ENCODE results near the gene HDAC8.
"Not testable (repeated sequence)": the region's sequence is repeated elsewhere in the genome, so short reads cannot be mapped to it uniquely, and the experiment has no call there.

The HDAC8 gene

DNA sequence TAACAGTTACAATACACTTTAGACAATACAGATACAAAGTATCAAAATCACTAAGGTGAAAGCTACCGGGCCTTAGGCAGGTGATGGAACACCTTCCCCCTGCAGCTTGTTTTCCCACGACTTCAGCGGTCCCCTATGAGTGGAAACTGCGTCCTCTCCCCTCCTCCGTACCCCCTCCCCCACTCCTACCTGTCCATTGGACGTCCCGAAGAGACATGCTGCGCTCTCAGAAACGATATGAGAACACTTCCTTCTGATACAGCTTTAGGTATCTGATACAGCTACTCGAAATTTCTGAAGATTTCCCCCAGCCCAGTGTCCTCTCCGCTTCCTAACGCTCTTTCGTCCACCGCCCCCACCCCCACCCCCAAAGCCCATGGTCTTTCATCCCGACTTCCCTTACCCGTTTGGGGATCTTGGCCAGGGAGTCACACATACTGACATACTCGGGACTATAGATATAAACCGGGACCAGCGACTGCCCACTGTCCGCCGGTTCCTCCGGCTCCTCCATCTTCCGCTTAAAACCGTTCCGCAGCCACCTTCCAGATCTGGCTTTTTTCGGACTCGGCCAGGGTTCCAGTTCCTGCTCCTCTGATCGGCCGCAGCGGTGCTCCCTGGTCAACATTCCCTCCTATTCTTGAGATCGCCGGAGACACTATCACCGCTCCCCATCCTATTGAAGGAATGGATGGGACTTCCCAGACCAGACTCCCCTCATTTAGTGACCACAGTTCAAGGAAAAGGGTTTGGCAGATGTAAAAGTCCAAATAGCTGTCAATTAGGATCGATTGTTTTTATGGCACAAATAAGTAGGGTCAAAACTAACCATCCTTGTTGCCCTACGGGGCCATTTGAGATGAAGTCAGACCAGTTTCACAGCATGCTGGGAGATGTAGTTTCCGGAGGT, at the start of gene HDAC8:
HDAC8 (minus strand) TSS at position 596 of the 910 bp plus-strand sequence; CDS start at position 514, 82 bp downstream.
- DNase-seq = peak; percentile 25 to 45

DNA sequence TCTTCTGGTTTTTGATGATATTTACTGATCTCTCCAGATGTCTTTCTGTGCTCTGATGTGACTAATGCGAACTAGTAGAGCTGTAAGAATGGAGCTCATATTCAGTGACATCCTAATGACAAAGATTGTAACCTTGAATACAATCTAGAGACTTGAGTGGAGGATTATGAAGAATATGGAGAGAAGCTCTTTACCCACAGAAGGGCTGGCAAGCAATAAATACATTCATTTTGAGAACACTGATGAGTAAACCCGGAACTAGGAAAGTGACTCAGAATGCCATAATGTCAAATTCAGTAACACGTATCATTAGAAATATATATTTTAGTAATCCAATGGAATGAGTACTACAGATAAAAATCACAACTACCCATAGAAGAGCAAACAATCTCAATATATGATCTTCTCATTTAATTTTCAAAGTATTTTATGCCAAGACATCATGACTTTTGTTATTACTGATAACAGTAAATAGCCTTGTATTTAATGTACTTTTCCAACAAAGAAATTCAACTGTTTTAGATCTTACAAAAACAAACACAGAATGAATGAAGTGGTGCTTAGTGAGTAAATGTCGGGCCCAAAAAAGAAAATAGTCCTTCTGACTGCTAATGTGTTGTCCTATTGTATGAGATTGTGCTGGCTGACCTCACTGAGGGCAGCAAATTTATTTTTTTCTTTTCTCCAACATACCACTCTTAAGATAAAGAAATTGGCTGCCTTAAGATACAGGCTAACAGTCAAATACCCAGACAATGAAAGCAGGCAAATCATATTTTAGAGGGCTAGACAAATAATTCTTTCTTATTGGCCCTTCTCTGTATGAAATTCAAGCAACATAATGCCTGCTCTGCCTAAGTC, 49.2 kb upstream of the HDAC8 start:
- no peak for DNase-seq

DNA sequence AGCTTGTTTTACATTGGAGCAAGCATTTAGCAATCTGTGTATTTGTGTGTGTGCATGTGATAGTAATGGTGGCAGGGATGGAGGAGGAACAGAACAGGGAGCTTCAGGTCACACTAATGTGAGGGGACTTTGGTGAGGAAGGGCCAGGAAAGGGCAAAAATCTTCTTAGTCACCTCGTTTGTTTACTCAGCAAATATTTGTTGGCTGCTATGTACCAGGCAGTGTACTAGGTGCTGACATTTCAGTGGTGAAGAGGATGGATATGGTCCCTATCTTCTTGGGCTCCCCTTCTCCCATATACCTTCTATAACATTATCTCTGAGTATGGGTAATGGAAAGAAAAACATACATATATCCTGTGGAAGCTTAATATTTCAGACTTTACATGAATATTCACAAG, 48.5 kb upstream of the HDAC8 start:
- DNase-seq = no peak

DNA sequence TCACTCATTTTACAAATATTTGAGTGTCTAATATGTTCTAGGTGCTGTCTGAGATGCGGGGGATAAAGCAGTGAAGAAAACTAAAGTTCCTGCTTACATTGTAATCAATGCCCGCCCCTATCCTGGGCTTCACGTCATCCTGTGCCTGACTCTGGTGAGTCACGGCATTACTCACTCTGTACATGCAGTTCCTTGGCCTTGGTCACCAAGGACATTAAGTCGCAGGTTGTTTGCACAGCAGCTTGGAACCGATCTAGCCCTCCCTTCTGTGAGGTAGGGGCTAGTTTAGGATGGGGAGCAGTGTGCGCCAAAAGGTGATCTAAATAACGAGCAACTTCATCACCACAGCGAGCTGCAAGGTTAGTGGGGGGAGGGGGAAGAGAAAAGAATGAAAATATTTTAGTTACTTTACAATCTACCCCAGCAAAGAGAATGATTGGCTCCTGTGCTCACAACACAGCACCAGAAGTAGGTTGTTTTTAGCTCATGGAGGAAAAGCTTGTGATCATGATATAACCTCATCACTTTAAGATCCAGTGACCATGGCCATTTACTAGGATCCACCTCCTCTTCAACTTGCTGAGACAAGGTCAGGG, 48.0 kb upstream of the HDAC8 start:
- peak; percentile 2 to 6 for DNase-seq

DNA sequence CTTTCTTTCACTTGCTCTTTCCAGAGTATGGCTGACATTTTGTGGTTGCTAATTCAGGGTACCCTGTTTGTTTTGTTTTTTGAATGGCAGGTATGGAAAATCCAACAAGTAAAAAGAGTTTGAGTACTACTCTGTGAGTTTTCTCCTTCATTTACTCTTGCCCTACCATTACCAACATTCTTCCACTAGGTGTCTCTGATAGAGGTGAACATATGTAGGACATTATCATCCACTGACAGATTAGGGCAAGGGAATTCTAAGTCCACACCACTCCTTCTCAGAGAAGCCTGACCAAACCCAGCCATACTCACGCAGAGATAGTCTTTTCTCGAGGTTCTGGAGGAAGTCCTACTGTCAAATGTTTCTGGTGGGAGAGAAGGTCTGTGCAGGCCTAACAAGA, 36.7 kb upstream of the HDAC8 start:
- DNase-seq = no peak

DNA sequence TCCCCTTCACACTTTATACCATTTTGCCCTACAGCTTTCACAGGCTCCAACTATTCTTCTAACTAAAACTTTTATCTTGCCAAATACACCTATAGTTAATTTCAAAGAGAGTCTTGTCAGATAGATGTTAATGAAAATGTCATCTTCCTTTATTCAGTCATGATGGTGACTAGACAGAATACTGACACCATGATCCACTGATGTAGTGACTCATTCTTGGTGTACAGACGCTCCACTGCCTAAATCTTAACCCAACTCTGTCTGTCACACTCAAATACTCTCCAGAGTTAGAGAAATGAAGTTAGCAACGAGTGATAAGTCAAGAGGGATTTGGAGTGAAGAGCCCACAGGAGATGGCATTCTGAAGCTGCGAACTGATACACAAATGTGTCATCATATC, 32.1 kb upstream of the HDAC8 start:
- no peak for DNase-seq

DNA sequence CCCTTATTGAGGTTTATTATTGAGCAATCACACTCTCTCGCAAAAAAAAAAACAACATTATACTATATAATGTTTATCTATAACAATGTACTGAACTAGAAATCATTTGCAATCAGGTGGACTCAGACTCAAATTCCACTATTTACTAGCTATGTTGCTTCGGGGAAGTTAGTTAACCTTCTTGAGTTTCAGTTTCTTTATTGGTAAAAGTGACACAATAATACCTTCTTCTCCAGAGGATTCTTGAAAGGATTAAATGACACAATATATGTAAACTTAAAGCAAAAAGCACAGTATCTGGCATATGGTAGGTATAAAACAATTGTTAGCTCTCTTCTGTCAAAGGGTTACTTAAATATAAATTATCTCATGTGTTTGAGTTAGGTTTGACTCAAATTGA, 31.5 kb upstream of the HDAC8 start:
- no peak for DNase-seq

DNA sequence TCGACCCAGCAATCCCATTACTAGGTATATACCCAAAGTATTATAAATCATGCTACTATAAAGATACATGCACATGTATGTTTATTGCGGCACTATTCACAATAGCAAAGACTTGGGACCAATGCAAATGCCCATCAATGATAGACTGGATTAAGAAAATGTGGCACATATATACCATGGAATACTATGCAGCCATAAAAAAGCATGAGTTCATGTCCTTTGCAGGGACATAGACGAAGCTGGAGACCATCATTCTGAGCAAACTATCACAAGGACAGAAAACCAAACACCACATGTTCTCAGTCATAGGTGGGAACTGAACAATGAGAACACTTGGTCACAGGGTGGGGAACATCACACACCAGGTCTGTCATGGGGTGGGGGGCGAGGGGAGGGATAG, 18.4 kb upstream of the HDAC8 start:
- not testable (repeated sequence) for DNase-seq

DNA sequence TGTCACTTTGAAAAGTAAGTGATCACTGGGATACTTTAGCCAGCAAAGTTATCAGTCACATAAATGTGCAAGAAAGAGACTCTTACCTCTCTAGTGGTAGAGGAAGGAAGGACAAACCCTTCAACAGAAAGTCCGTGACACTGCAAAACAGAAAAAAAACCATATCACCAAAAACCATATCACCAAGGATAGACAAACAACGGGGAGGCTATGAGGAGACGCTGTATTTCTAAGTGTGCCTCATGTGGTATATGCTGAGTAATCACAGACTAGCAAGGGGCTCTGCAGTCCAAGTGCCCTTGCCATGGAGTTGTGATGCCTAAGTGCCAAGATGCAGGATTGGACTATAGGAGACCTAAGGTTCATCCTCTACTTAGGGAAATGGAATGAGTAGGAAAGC, 11.5 kb upstream of the HDAC8 start:
- DNase-seq = no peak

DNA sequence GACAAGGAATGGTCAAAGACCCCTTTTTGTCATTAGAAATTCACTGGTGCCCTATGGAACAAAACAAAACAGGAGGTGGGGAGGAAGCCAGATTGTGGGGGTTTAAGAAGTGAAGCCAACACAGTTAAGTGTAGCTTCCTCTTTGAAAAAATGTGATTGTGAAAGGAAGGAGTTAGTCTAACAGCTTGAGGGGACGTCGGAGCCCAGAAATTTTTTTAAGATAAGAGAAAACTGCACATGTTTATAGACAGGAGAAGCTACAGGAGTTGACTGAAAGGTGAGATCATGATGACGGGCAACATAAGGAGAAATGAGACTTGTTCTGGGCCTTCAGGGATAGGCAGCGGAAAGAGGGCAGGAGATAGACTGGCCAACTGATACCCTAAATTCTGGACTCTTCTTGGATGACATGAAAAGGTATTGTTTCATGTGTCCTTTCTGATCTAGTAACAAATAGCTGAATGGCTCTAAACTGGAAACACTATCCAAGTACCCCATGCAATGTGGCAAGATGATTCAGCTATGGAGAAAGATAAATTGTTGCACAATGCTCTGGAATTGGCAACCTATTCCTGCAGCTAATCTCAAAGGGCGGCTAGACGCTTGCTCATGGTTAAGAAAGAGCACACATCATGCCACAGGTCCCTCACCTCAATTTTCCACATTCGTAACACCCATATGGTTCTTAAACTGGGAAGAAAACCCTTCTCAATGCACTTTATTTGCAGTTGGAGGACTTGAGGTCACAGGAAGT, 3.7 kb upstream of the HDAC8 start:
- DNase-seq = no peak

DNA sequence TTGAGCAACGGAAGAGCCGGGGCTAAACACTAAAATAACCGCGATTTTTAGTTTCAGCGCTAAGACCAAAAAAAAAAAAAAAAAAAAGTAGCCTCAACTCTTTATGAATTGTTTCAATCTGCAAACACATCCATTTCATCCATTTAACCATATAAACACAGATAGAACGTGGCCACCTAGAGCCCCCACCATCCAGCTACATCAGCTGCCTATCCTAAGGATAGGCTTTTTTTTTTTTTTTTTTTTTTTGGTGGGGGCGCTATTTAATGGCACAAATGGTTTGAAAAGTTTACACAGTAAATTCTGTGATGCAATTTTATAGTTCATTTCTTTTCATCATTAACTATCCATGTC, 492 bp upstream of the HDAC8 start:
- no peak for DNase-seq

DNA sequence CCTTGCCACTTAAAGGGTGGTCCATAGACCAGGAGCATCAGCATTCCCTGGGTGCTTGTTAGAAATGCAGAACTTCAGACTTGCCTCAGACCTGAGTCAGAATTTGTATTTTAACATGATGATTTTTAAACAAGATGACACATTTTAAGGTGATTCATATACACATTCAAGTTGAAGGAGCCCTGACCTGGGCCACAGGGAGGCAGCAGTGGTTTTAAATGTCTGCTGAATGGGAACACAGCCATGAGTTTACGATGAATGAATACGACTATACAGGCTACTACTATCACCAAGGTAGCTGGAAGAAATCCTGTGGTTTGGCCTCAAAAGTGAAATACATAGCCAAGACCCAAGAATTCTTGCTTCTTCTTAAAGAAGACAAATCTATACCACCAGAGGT, 2.9 kb downstream of the HDAC8 start:
- DNase-seq = no peak

DNA sequence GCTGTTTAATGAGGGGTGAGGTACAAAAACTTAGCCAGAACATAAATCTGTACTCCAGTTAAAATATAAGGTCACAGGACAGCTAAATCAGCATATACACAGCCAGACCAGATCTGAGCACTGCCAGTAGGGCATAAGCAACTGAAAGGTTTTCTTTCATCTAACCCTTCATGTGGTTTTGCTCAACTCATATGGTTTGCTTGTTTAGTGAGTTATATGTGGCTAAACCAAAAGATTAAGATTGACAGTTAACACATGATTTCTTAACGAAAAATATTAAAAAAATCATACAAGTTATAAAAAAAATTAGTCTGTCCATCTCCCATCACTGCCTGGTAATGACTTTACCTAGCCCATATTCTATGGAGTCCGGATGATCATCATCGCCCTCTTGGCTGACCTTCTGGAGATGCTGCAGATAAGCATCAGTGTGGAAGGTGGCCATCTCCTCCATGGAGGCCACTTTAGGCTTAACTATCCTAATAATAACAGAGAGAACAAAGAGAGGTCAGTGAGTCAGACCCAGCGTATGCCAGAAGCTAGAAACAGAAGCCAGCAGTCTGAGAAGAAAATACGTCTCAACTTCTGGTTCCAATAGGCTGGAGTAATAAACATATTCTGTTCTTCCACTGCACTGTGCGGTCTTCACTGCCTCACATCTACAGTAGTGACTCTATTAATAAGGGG, 4.1 kb downstream of the HDAC8 start:
- DNase-seq = no peak

DNA sequence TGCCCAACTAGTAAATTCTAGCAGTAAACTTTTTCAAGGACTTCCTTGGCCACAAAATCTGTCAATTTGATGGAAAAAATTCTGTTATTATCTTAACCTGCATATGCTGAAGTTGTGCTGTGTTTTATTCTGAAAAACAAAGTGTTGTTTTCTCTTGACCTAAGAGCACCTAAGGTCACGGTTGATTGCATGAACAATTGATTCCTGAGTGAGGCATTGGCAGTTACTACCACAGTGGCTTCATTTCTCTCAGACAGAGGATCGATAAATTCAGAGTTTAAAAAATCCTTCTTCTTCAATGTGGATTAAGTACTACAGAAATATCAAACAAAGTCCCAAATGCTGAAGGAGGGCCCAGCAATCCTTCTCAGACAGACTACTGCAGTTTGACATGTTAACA, 6.2 kb downstream of the HDAC8 start:
- no peak for DNase-seq

DNA sequence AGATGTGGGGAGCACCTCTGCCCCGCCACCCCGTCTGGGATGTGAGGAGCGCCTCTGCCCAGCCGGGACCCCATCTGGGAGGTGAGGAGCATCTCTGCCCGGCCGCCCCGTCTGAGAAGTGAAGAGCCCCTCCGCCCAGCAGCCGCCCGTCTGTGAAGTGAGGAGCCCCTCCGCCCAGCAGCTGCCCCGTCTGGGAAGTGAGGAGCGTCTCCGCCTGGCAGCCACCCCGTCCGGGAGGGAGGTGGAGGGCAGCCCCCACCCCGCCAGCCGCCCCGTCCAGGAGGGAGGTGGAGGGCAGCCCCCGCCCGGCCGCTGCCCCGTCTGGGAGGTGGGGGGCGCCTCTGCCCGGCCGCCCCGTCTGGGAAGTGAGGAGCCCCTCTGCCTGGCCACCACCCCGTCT, 13.0 kb downstream of the HDAC8 start:
- not testable (repeated sequence) for DNase-seq

DNA sequence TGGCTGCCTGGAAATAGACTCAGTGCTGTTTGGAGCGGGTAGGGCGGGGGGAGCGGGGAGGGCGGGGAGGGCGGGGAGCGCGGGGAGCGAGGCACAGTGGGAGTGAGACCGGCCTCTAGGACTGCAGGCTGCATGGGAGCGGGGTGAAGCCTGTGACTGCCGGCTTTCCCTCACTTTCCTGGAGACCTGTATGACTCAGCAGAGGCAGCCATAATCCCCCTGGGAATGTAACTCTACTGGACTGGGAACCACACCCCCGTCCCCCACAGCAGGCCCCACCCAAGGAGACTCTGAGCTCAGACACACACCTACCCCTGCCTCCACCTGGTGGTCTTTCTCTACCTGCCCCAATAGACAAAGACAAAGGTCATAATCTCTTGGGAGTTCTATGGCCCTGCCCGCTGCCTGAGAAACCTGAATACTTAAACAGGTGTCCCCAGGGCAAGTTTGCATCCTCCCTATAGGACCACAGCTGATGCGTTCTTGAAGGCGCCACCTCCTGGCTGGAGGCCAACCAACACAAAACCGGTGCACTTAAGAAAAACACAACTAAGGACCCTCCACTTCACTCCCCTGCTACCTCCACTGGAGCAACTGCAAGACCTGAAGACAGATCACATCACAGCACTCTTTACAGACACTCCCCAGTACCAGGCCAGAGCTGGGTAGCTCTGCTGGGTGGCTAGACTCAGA, 18.0 kb downstream of the HDAC8 start:
- no peak for DNase-seq

DNA sequence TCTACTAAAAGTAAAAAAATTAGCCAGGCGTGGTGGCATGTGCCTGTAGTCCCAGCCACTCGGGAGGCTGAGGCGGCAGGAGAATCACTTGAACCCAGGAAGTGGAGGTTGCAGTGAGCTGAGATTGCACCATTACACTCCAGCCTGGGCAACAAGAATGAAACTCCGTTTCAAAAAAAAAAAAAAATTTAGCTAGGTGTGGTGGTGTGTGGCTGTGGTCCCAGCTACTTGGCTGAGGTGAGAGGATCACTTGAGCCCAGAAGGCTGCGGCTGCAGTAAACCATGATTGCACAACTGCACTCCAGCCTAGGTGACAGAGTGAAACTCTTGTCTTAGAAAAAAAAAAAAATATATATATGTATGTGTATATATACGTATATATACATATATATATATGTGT, 20.2 kb downstream of the HDAC8 start:
- DNase-seq = not testable (repeated sequence)

DNA sequence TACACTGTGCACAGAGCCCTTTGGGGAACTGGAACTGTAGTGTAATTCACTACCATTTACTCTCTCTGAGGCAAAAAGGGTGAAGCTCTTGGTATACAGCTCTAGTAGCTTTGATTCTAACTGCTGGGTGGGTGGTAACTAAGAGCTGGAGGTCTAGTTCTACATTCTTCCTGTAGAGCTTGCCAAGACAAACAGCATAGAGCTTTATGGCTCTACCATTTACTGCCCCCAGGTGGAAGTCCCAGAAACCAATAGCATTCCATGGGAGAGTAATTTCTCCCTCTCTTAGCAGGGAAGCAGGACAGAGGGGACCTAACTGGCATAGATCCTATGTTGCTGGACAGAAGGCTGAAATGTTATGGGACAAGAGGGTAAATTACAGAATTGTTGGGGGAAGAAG, 26.7 kb downstream of the HDAC8 start:
- DNase-seq = no peak

DNA sequence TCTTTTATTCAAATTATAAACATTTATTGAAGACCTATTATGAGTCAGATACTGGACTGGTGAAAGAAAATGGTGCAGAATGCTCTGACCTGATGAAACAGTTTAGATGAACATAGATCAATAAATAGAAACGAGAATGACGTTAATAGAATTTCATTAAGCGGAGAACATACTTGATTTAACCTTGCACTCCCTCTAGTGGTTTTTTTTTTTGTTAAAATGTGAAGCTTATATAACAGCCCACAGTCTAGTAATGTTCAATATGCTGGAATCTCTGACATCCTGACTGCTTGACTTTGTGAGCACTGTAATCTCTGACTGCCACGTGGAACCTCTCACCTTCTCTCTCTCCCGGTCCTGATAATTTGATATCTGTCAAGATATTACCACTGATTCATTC, 32.3 kb downstream of the HDAC8 start:
- no peak for DNase-seq

DNA sequence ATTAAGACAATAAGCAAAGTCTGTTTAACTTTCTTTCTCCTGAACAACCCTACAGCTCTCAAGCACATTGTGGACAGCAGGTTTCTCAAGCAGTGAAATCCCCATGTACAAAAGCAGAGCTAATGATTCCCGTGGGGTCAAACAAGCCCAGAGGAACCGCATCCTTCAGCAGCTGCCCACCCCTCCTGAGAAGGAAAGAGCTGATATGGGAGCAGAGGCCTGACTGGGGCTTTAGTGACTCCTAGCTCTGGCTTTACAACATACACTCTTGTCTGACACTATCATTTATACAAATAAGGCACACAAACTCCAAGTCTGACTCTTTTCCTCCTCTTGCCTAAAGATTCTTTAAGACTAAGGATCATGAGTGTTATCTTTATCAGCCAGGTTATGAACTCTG, 32.8 kb downstream of the HDAC8 start:
- no peak for DNase-seq

DNA sequence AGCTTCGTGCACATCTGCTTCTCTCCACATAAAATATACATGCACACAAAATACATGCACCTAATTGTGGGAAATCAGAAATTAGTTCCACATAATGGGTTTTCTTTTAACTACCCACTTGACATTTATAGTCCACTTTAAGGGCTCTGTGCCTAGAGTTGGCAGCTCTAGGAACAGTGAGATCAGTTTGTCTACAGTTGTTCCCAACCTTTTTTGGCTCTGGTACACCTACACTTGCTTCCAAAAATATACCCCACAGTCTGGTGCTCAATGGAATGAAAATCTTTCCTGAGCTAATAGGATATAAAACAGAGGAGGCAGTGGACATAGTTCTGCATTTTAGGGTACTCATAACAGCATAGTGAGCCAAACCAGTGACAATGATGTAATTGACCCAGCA, 36.1 kb downstream of the HDAC8 start:
- no peak for DNase-seq

DNA sequence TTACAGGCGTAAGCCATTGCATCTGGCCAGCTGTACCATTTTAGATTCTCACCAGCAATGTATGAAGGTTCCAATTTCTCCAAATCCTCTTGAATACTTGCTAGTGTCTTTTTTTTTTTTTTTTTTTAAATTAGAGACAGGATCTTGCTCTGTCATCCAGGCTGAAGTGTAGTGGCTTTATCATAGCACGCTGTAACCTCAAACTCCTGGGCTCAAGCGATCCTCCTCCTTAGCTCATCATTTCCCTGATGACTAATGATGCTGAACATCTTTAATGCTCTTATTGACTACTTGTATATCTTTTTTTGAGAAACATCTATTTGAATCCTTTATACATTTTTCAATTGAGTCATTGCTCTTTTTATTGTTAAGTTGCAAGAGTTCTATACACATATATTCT, 40.3 kb downstream of the HDAC8 start:
- no peak for DNase-seq

Measured in activated CD4-positive, alpha-beta T cell treated with anti-CD3 and anti-CD28 coated beads for 4 hours (primary cell).